Uterus (tissue), 2 donors: ENCODE data around the gene ZDHHC14.

Source experiments
- CTCF ChIP-seq, 4 experiments: fragments of 200-600 bp in 2 of 4; fragments of 450-650 bp in 2 of 4; sonication (generic) in 2 of 4; IDR thresholded peaks; one replicate each; pipeline ENCODE4 v1.5.1; 2016 to 2019; ENCODE audit warnings: antibody characterized with exemption in 4 of 4, mild to moderate bottlenecking in 2 of 4, moderate library complexity in 1 of 4
- POLR2A ChIP-seq, 2 donors: fragments of 450-650 bp; IDR thresholded peaks; one replicate each; pipeline ENCODE4 v1.6.1; 2016; ENCODE audit warnings: antibody characterized with exemption in 2 of 2, mild to moderate bottlenecking in 1 of 2, moderate library complexity in 1 of 2

- TF ChIP-seq CTCF (IDR thresholded peaks at IDR 0.05) (peak; percentile 18 to 60 (median 40)), POLR2A (IDR thresholded peaks at IDR 0.05) (no peak)
Observed at GRCh38 chr6:157669747-157670216, 288.8 kb downstream of the ZDHHC14 start.
